ENCODE measurements around the gene CLNK. TPM values are rescaled to one million over a fixed set of nuclear protein-coding genes. Genes with fewer than 3 reads are reported as not detected.

CLNK gene
- total and polyA plus RNA-seq, 2 donors (not counting 1 experiment from before 2014, with no cell fraction given): 0.57 to 0.75 TPM

- WGBS (ENCODE audit: insufficient coverage): 90% methylated on average over 7 of the region's 7 CpGs
Observed at GRCh38 chr4:10589321-10589720, 95.2 kb downstream of the CLNK start.

GRCh38 chr4:10587697-10588096 lies 96.9 kb downstream of the CLNK start:
- Histone ChIP-seq H3K36me3 (replicated peaks in 1 of 2; ENCODE audit: control extremely low read depth in 1 of 2, control insufficient read depth in 1 of 2, extremely low read depth in 1 of 2, insufficient read depth in 2 of 2, low read length in 1 of 2) (no peaks in the 10 kb centered on the region), H3K9ac (ENCODE audit: low read length) (no peak overlapping the region), H3K9me3 (ENCODE audit: control extremely low read depth in 1 of 3, control insufficient read depth in 2 of 3, insufficient read depth in 1 of 3, low read length in 2 of 3) (no peaks in the 10 kb centered on the region), H3K27ac (ENCODE audit: low read length in 2 of 2) (no peak overlapping the region), H3K4me2 (replicated peaks; ENCODE audit: low read depth, low read length, poor library complexity, severe bottlenecking) (no peak overlapping the region), H3K27me3 (replicated peaks in 1 of 4; ENCODE audit: control extremely low read depth in 1 of 4, control insufficient read depth in 3 of 4, insufficient read depth in 4 of 4, low read length in 3 of 4) (no peaks in the 10 kb centered on the region), H4K20me1 (ENCODE audit: control insufficient read depth, insufficient read depth, low read length, poor library complexity, severe bottlenecking) (no peaks in the 10 kb centered on the region), H3K4me1 (ENCODE audit: control insufficient read depth in 2 of 2, insufficient read depth in 2 of 2, low read length in 2 of 2) (peaks cover 10 to 24% of the 10 kb centered on the region in 2 donors), H3K4me3 (ENCODE audit: control extremely low read depth in 1 of 5, extremely low read depth in 1 of 5, insufficient read depth in 1 of 5, low read depth in 2 of 5, low read length in 4 of 5) (no peak overlapping the region), H2AFZ (ENCODE audit: insufficient read depth, low read depth, low read length, poor library complexity, severe bottlenecking) (peak overlapping the region; percentile 3), H3K79me2 (ENCODE audit: control insufficient read depth, insufficient read depth, low read length) (no peaks in the 10 kb centered on the region)
- TF ChIP-seq EZH2 (IDR thresholded peaks at IDR 0.05; ENCODE audit: borderline replicate concordance, insufficient read depth, low read depth, low read length, poor library complexity, severe bottlenecking): no peak
- no peak for TF ChIP-seq CTCF (IDR thresholded peaks at IDR 0.05)
- ChIA-PET CTCF (interaction anchor here (0.8 to 1.1 kb wide), 3 partner anchors 11 to 847 kb away, joined by 3 read pairs; partner anchors contain the start of gene HS3ST1), POLR2A (no interaction called here)
- no peaks in the 10 kb centered on the region for H3K27me3 Mint-ChIP-seq
- no peak for ATAC-seq (ENCODE audit: low read depth)
- no peak overlapping the region for H3K27ac Mint-ChIP-seq
- H3K9me3 Mint-ChIP-seq (ENCODE audit: insufficient read depth): no peaks in the 10 kb centered on the region
- DNase-seq: no peak
- 8% methylated on average over 5 of the region's 8 CpGs for WGBS (ENCODE audit: insufficient coverage)
- intact Hi-C loops (cut with micrococcal nuclease): loop anchor here (10.0 kb wide), 3 partner anchors 137 to 1037 kb away; no protein-coding TSS in a partner anchor
- no peak overlapping the region for H3K4me3 Mint-ChIP-seq
- peaks cover 31% of the 10 kb centered on the region for H3K4me1 Mint-ChIP-seq

More at GRCh38 chr4:10589321-10589720, 95.2 kb downstream of the CLNK start:
- intact Hi-C loops (cut with micrococcal nuclease): loop anchor here (10.0 kb wide), 3 partner anchors 135 to 1035 kb away; no protein-coding TSS in a partner anchor
- no peaks in the 10 kb centered on the region for H3K79me2 ChIP-seq (ENCODE audit: control insufficient read depth, insufficient read depth, low read length)
- no peak overlapping the region for H3K9ac ChIP-seq (ENCODE audit: low read length)
- Mint-ChIP-seq H3K27me3 (no peaks in the 10 kb centered on the region), H3K4me1 (peaks cover 16% of the 10 kb centered on the region), H3K9me3 (ENCODE audit: insufficient read depth) (no peaks in the 10 kb centered on the region), H3K27ac (no peak overlapping the region), H3K4me3 (no peak overlapping the region)
- no peaks in the 10 kb centered on the region for H3K9me3 ChIP-seq (ENCODE audit: control extremely low read depth in 1 of 3, control insufficient read depth in 2 of 3, insufficient read depth in 1 of 3, low read length in 2 of 3)
- no peak overlapping the region for H3K27ac ChIP-seq (ENCODE audit: low read length in 2 of 2)
- H3K4me3 ChIP-seq (ENCODE audit: control extremely low read depth in 1 of 5, extremely low read depth in 1 of 5, insufficient read depth in 1 of 5, low read depth in 2 of 5, low read length in 4 of 5): no peak overlapping the region
- peaks cover 3 to 16% of the 10 kb centered on the region in 2 donors for H3K4me1 ChIP-seq (ENCODE audit: control insufficient read depth in 2 of 2, insufficient read depth in 2 of 2, low read length in 2 of 2)
- POLR2A ChIA-PET: no interaction called here
- H3K4me2 ChIP-seq (replicated peaks; ENCODE audit: low read depth, low read length, poor library complexity, severe bottlenecking): no peak overlapping the region
- no peaks in the 10 kb centered on the region for H3K36me3 ChIP-seq (replicated peaks in 1 of 2; ENCODE audit: control extremely low read depth in 1 of 2, control insufficient read depth in 1 of 2, extremely low read depth in 1 of 2, insufficient read depth in 2 of 2, low read length in 1 of 2)
- no peak for ATAC-seq (ENCODE audit: low read depth)
- H4K20me1 ChIP-seq (ENCODE audit: control insufficient read depth, insufficient read depth, low read length, poor library complexity, severe bottlenecking): no peaks in the 10 kb centered on the region
- CTCF ChIA-PET: interaction anchor here (1.0 kb wide), 1 partner anchor 8 kb away, joined by 3 read pairs; no protein-coding TSS in a partner anchor
- DNase-seq: no peak
- TF ChIP-seq EZH2 (IDR thresholded peaks at IDR 0.05; ENCODE audit: borderline replicate concordance, insufficient read depth, low read depth, low read length, poor library complexity, severe bottlenecking) (no peak), CTCF (IDR thresholded peaks at IDR 0.05) (no peak)
- H3K27me3 ChIP-seq (replicated peaks in 1 of 4; ENCODE audit: control extremely low read depth in 1 of 4, control insufficient read depth in 3 of 4, insufficient read depth in 4 of 4, low read length in 3 of 4): no peaks in the 10 kb centered on the region
- no peak overlapping the region for H2AFZ ChIP-seq (ENCODE audit: insufficient read depth, low read depth, low read length, poor library complexity, severe bottlenecking)

Measured in B cell (primary cell).